Measurements from ENCODE around the gene CEMIP2.

The CEMIP2 gene

DNA sequence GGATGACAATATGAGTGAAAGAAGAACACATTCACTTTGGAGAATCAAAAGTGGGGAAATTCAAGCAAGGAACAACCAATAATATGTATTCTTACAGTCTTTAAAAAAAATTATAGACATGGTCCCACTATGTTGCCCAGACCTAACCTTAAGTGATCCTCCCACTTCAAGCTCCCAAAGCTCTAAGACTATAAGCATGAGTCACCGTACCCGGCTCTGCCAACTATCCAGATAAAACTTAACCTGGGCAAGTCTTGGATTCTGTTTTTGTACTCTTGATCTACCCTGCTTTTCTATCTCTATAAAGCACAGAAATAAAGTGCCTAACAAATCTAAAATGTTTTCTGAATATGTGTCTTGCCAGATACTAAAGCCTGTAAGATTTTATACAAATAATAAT lies 30.9 kb downstream of the CEMIP2 start:
- Histone ChIP-seq H4K20me1 (ENCODE audit: low read depth, low read length) (no peaks in the 10 kb centered on the region), H3K9me2 (replicated peaks; ENCODE audit: insufficient read depth, low read length) (no peaks in the 10 kb centered on the region), H3K4me2 (ENCODE audit: low read depth, low read length, poor library complexity, severe bottlenecking) (no peak overlapping the region), H3K4me3 (ENCODE audit: insufficient read depth, low read length, poor library complexity, severe bottlenecking) (no peak overlapping the region), H3K9ac (ENCODE audit: low read length) (no peak overlapping the region), H3K79me2 (ENCODE audit: insufficient read depth, low read length) (no peaks in the 10 kb centered on the region), H3F3A (ENCODE audit: insufficient read depth) (no peaks in the 10 kb centered on the region), H3K27ac (ENCODE audit: low read depth, low read length) (no peak overlapping the region), H3K9me3 (ENCODE audit: insufficient read depth, low read length) (no peaks in the 10 kb centered on the region), H3K36me3 (ENCODE audit: low read length) (no peaks in the 10 kb centered on the region), H3K27me3 (ENCODE audit: low read length) (no peaks in the 10 kb centered on the region), H2AFZ (ENCODE audit: low read depth, low read length, severe bottlenecking) (no peak overlapping the region)
- TF ChIP-seq EZH2phosphoT487 (conservative IDR thresholded peaks at IDR 0.05; ENCODE audit: low read length) = no peak
- TF ChIP-seq, protein P1, sequence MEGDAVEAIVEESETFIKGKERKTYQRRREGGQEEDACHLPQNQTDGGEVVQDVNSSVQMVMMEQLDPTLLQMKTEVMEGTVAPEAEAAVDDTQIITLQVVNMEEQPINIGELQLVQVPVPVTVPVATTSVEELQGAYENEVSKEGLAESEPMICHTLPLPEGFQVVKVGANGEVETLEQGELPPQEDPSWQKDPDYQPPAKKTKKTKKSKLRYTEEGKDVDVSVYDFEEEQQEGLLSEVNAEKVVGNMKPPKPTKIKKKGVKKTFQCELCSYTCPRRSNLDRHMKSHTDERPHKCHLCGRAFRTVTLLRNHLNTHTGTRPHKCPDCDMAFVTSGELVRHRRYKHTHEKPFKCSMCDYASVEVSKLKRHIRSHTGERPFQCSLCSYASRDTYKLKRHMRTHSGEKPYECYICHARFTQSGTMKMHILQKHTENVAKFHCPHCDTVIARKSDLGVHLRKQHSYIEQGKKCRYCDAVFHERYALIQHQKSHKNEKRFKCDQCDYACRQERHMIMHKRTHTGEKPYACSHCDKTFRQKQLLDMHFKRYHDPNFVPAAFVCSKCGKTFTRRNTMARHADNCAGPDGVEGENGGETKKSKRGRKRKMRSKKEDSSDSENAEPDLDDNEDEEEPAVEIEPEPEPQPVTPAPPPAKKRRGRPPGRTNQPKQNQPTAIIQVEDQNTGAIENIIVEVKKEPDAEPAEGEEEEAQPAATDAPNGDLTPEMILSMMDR (IDR thresholded peaks at IDR 0.05; ENCODE audit: insufficient read depth, low read length, poor library complexity, severe bottlenecking) = no peak

DNA sequence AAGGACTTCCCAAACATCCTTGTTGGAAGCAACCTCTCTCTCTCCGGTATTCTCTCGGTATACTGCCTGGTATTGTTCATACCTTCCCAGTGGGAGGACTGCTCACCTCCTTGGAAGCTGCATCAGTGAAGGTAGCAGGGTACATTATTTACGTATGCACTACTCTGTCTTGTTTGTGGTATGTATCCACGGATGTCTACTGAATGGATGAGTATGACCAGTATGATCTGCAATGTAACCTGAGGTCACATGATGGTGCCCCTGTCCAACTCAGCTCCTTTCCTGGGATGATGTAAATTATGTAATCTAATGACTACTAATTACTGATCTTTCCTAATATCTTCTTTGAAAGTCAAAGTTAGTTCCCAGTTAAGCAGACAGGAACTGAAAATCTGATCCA lies 32.1 kb downstream of the CEMIP2 start:
- Histone ChIP-seq H3K79me2 (ENCODE audit: insufficient read depth, low read length) (no peaks in the 10 kb centered on the region), H3K4me2 (ENCODE audit: low read depth, low read length, poor library complexity, severe bottlenecking) (no peak overlapping the region), H3K27me3 (ENCODE audit: low read length) (no peaks in the 10 kb centered on the region), H3K9me2 (replicated peaks; ENCODE audit: insufficient read depth, low read length) (no peaks in the 10 kb centered on the region), H2AFZ (ENCODE audit: low read depth, low read length, severe bottlenecking) (no peak overlapping the region), H3F3A (ENCODE audit: insufficient read depth) (no peaks in the 10 kb centered on the region), H4K20me1 (ENCODE audit: low read depth, low read length) (no peaks in the 10 kb centered on the region), H3K27ac (ENCODE audit: low read depth, low read length) (no peak overlapping the region), H3K9me3 (ENCODE audit: insufficient read depth, low read length) (no peaks in the 10 kb centered on the region), H3K4me3 (ENCODE audit: insufficient read depth, low read length, poor library complexity, severe bottlenecking) (no peak overlapping the region), H3K9ac (ENCODE audit: low read length) (no peak overlapping the region), H3K36me3 (ENCODE audit: low read length) (no peaks in the 10 kb centered on the region)
- TF ChIP-seq, protein P1 (IDR thresholded peaks at IDR 0.05; ENCODE audit: insufficient read depth, low read length, poor library complexity, severe bottlenecking) = no peak
- no peak for TF ChIP-seq EZH2phosphoT487 (conservative IDR thresholded peaks at IDR 0.05; ENCODE audit: low read length)

DNA sequence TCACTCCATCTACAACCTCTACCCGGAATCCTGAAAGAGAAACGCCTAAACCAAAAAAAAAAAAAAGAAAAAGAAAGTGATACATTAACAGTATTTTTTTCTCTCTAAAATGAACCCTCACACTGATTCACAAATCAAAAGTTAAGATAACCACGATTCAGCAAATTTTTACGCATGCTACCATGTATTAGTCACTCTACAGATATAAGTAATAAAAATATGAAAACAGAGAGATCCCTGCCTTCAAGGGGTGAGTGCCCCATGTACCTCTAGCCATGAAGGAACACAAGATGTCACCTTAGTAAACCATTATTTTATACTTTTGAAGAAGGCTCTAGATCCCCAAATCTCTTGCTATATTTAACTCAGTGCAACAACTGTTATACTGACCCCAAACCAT lies 33.4 kb downstream of the CEMIP2 start:
- Histone ChIP-seq H3K27ac (ENCODE audit: low read depth, low read length) (no peak overlapping the region), H3K9ac (ENCODE audit: low read length) (no peak overlapping the region), H3K9me2 (replicated peaks; ENCODE audit: insufficient read depth, low read length) (no peaks in the 10 kb centered on the region), H4K20me1 (ENCODE audit: low read depth, low read length) (no peaks in the 10 kb centered on the region), H3K4me2 (ENCODE audit: low read depth, low read length, poor library complexity, severe bottlenecking) (no peak overlapping the region), H2AFZ (ENCODE audit: low read depth, low read length, severe bottlenecking) (no peak overlapping the region), H3K9me3 (ENCODE audit: insufficient read depth, low read length) (no peaks in the 10 kb centered on the region), H3K79me2 (ENCODE audit: insufficient read depth, low read length) (no peaks in the 10 kb centered on the region), H3F3A (ENCODE audit: insufficient read depth) (no peaks in the 10 kb centered on the region), H3K36me3 (ENCODE audit: low read length) (no peaks in the 10 kb centered on the region), H3K27me3 (ENCODE audit: low read length) (no peaks in the 10 kb centered on the region), H3K4me3 (ENCODE audit: insufficient read depth, low read length, poor library complexity, severe bottlenecking) (no peak overlapping the region)
- TF ChIP-seq EZH2phosphoT487 (conservative IDR thresholded peaks at IDR 0.05; ENCODE audit: low read length) = no peak
- TF ChIP-seq, protein P1 (IDR thresholded peaks at IDR 0.05; ENCODE audit: insufficient read depth, low read length, poor library complexity, severe bottlenecking) = no peak

All from SU-DHL-6 (cell line).